ENCODE results near the gene GPC3. TPM values are rescaled to one million over a fixed set of nuclear protein-coding genes. Genes with fewer than 3 reads are reported as not detected.

Gene GPC3
- total RNA-seq, 1 donor: not detected

- no peak for DNase-seq (ENCODE audit: low read depth)
- no peak overlapping the region for H3K4me3 ChIP-seq (ENCODE audit: low read depth, low read length)
- TF ChIP-seq, protein P1, sequence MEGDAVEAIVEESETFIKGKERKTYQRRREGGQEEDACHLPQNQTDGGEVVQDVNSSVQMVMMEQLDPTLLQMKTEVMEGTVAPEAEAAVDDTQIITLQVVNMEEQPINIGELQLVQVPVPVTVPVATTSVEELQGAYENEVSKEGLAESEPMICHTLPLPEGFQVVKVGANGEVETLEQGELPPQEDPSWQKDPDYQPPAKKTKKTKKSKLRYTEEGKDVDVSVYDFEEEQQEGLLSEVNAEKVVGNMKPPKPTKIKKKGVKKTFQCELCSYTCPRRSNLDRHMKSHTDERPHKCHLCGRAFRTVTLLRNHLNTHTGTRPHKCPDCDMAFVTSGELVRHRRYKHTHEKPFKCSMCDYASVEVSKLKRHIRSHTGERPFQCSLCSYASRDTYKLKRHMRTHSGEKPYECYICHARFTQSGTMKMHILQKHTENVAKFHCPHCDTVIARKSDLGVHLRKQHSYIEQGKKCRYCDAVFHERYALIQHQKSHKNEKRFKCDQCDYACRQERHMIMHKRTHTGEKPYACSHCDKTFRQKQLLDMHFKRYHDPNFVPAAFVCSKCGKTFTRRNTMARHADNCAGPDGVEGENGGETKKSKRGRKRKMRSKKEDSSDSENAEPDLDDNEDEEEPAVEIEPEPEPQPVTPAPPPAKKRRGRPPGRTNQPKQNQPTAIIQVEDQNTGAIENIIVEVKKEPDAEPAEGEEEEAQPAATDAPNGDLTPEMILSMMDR (IDR thresholded peaks at IDR 0.05; ENCODE audit: insufficient read depth, low read length): no peak
These were observed 50.3 kb downstream of the GPC3 start for GRCh38 chrX:133935076-133935475.

DNA sequence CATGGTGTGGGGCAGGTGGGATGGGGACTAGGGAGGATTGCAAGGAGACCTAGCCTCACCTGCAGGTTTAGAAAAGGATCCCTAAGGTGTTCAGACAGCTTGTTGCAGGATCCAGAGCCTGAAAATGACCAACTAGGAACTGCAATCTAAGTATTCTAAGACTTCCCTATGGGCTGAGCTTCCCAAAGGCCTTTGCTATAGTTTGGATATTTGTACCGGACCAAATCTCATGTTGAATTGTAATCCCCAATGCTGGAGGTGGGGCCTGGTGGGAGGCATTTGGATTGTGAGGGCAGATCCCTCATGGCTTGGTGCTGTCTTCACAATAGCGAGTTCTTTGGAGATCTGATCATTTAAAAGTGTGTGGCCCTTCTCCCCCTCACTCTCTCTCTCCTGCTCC lies 52.1 kb downstream of the GPC3 start:
- H3K4me3 ChIP-seq (ENCODE audit: low read depth, low read length): no peak overlapping the region
- TF ChIP-seq, protein P1 (IDR thresholded peaks at IDR 0.05; ENCODE audit: insufficient read depth, low read length): no peak
- DNase-seq (ENCODE audit: low read depth): no peak

- no peak for DNase-seq (ENCODE audit: low read depth)
- H3K4me3 ChIP-seq (ENCODE audit: low read depth, low read length): no peak overlapping the region
- TF ChIP-seq, protein P1 (IDR thresholded peaks at IDR 0.05; ENCODE audit: insufficient read depth, low read length): no peak
These were observed 55.4 kb downstream of the GPC3 start for GRCh38 chrX:133929836-133930464.

DNA sequence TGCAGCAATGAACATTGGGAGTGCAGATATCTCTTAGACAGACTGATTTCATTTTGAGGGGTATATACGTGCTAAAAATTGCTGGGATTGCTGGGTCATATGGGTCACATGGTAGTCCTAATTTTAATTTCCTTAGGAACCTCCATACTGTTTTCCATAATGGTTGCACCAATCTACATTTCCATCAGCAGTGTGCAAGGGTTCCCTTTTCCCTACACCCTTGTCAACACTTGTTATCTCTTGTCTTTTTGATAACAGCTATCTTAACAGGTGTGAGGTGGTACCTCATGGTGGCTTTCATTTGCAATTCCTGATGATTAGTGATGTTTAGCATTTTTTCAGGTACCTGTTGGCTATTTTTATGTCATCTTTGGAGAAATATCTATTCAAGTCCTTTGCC lies 57.0 kb downstream of the GPC3 start:
- TF ChIP-seq, protein P1 (IDR thresholded peaks at IDR 0.05; ENCODE audit: insufficient read depth, low read length): no peak
- H3K4me3 ChIP-seq (ENCODE audit: low read depth, low read length): no peak overlapping the region
- DNase-seq (ENCODE audit: low read depth): no peak

DNA sequence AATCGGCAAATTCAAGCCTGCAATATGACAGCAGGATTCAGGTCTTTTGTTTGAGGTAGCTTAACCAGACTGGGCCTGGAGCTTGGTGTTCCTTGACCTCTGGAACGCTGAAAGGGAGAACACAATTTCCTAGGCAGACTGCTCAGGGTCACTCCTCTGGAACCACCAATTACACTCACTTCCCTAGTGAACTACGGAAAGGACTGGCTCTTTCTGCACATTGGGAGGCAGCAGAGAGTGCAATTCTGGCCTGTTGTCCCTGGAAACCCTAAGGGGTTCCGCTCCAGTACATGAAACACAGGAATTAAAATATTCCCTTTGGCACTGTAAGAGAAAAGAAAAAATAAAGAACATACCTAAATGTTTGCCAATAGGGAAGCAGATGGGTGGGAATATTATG lies 58.6 kb downstream of the GPC3 start:
- DNase-seq (ENCODE audit: low read depth): no peak
- no peak overlapping the region for H3K4me3 ChIP-seq (ENCODE audit: low read depth, low read length)
- TF ChIP-seq, protein P1 (IDR thresholded peaks at IDR 0.05; ENCODE audit: insufficient read depth, low read length): no peak

- TF ChIP-seq, protein P1 (IDR thresholded peaks at IDR 0.05; ENCODE audit: insufficient read depth, low read length): no peak
- no peak for DNase-seq (ENCODE audit: low read depth)
These were observed 59.3 kb downstream of the GPC3 start for GRCh38 chrX:133926099-133926498.

DNA sequence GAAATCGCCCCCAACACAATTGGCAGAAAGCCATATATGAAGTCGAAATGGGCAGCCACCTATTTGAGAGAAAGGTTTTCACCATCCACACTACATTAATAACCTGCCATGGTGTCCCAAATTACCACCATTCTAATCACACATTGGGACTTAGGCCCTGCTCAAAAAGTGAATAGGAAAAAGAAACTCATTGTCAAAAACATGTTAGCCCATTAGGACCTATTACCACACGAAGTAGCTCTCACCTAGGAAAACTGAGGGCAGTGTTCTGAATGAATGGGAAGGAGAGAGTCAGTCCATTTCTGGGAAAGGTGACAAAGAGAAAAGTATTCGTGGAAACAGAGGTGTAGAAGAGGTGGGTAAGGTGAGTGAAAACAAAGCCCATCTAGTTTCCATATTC lies 60.8 kb downstream of the GPC3 start:
- no peak overlapping the region for H3K4me3 ChIP-seq (ENCODE audit: low read depth, low read length)
- TF ChIP-seq, protein P1 (IDR thresholded peaks at IDR 0.05; ENCODE audit: insufficient read depth, low read length): no peak
- DNase-seq (ENCODE audit: low read depth): no peak

More at GRCh38 chrX:133926099-133926498, 59.3 kb downstream of the GPC3 start:
- no peak overlapping the region for H3K4me3 ChIP-seq (ENCODE audit: low read depth, low read length)

All from fibroblast of the aortic adventitia (primary cell).